ENCODE results near the gene ISM1. TPM values are rescaled to one million over a fixed set of nuclear protein-coding genes. Genes with fewer than 3 reads are reported as not detected.

Gene ISM1
- total RNA-seq, 1 experiment from 2014 or later = 0.20 TPM

DNA sequence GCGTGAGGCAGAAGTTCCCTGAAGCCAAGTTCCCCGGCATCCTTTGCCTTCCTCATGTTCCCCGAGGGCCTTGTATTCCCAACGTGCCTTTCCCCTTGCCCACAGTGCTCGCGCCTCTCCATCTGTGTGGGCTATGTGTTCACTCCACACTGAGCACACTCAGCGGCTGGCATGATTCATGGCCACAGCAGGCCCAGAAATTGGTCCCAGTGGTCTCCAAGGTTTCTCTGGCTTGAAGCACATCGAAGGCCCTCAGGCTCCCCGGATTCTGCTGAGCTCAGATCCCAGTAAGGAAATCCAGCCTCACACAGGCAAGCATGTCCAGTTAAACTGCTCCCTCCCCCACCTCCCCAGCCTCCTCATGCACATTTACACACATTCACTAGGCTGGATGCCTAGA, 123.6 kb downstream of the ISM1 start:
- H3K27ac ChIP-seq (ENCODE audit: insufficient read length, low read depth, low read length) = no peak overlapping the region
- H2BK15ac ChIP-seq (ENCODE audit: low read depth, low read length) = no peak overlapping the region
- no peak overlapping the region for H4K5ac ChIP-seq (ENCODE audit: insufficient read length, low read depth, low read length)
- Mint-ChIP-seq H3K36me3 (ENCODE audit: insufficient read depth in 1 of 3, low read depth in 3 of 3) (no peaks in the 10 kb centered on the region; a peak in 2 of 7 replicates), H3K27ac (no peak overlapping the region), H3K4me1 (peaks cover 3 to 15% of the 10 kb centered on the region in 2 experiments), H3K4me3 (no peak overlapping the region), H3K27me3 (ENCODE audit: low read depth) (no peaks in the 10 kb centered on the region; the same call in 1 of the 2 replicates), H3K9me3 (no peaks in the 10 kb centered on the region; a peak in 1 of 5 replicates)
- DNase-seq = no peak
- no peak overlapping the region for H2BK20ac ChIP-seq (ENCODE audit: low read depth, low read length, poor library complexity, severe bottlenecking)
- no peak overlapping the region for H2BK120ac ChIP-seq (ENCODE audit: low read depth, low read length, poor library complexity, severe bottlenecking)
- no peak overlapping the region; the same call in 1 of the 2 replicates for H3K14ac ChIP-seq (ENCODE audit: insufficient read depth, low read length)
- H2BK5ac ChIP-seq (ENCODE audit: insufficient read length, low read length) = no peak overlapping the region
- no peaks in the 10 kb centered on the region for H3K27me3 ChIP-seq (ENCODE audit: insufficient read depth, low read length)
- H3K23me2 ChIP-seq (ENCODE audit: insufficient read length, low read depth, low read length, poor library complexity, severe bottlenecking) = no peaks in the 10 kb centered on the region
- peaks cover 4% of the 10 kb centered on the region; the same call in 1 of the 2 replicates for H3K4me1 ChIP-seq (ENCODE audit: insufficient read depth, low read length)
- H4K91ac ChIP-seq (ENCODE audit: insufficient read length, low read depth, low read length) = no peak overlapping the region
- no peak overlapping the region for H3K56ac ChIP-seq (ENCODE audit: insufficient read length, low read depth, low read length)
- no peaks in the 10 kb centered on the region for H3K79me1 ChIP-seq (ENCODE audit: insufficient read depth, low read depth, low read length, poor library complexity, severe bottlenecking)
- TF ChIP-seq, protein P1, sequence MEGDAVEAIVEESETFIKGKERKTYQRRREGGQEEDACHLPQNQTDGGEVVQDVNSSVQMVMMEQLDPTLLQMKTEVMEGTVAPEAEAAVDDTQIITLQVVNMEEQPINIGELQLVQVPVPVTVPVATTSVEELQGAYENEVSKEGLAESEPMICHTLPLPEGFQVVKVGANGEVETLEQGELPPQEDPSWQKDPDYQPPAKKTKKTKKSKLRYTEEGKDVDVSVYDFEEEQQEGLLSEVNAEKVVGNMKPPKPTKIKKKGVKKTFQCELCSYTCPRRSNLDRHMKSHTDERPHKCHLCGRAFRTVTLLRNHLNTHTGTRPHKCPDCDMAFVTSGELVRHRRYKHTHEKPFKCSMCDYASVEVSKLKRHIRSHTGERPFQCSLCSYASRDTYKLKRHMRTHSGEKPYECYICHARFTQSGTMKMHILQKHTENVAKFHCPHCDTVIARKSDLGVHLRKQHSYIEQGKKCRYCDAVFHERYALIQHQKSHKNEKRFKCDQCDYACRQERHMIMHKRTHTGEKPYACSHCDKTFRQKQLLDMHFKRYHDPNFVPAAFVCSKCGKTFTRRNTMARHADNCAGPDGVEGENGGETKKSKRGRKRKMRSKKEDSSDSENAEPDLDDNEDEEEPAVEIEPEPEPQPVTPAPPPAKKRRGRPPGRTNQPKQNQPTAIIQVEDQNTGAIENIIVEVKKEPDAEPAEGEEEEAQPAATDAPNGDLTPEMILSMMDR (conservative IDR thresholded peaks at IDR 0.05) = no peak
- H2BK12ac ChIP-seq (ENCODE audit: insufficient read length, low read depth, low read length) = no peak overlapping the region
- H4K8ac ChIP-seq (replicated peaks; ENCODE audit: insufficient read length, low read depth, low read length) = no peak overlapping the region
- no peak overlapping the region for H2AFZ ChIP-seq (ENCODE audit: low read length)
- WGBS (ENCODE audit: extremely low coverage, insufficient read length, low lambda C conversion rate) = no CpG with 5 or more reads among the region's 9 CpGs
- H3K9ac ChIP-seq (ENCODE audit: extremely low read depth, insufficient read length, low read length) = no peak overlapping the region
- H3K9me3 ChIP-seq (ENCODE audit: control insufficient read depth, low read depth, low read length) = no peaks in the 10 kb centered on the region
- H3T11ph ChIP-seq (ENCODE audit: low read length) = no peak overlapping the region
- H3K79me2 ChIP-seq (ENCODE audit: insufficient read depth, low read length) = no peaks in the 10 kb centered on the region
- H3K4me2 ChIP-seq (ENCODE audit: insufficient read depth, insufficient read length, low read length) = no peak overlapping the region
- H3K4ac ChIP-seq (ENCODE audit: low read depth, low read length) = no peak overlapping the region
- no peak overlapping the region for H3K18ac ChIP-seq (ENCODE audit: insufficient read length, low read depth, low read length)
- no peaks in the 10 kb centered on the region for H4K20me1 ChIP-seq (ENCODE audit: control insufficient read depth, insufficient read depth, insufficient read length)
- H3K23ac ChIP-seq (ENCODE audit: insufficient read length, low read depth, low read length) = no peak overlapping the region
- no peak overlapping the region for H2AK5ac ChIP-seq (ENCODE audit: insufficient read length, low read length)

Measured in H9 (cell line).